NCI-H524 (cell line): ENCODE data around the gene TMEM141.
"Not testable (repeated sequence)": the region's sequence is repeated elsewhere in the genome, so short reads cannot be mapped to it uniquely, and the experiment has no call there.

Experiments
- DNase-seq, 2 experiments: peaks; one replicate each; lab custom pipeline; 2025; lab: John Stamatoyannopoulos, UW

TMEM141 gene

DNA sequence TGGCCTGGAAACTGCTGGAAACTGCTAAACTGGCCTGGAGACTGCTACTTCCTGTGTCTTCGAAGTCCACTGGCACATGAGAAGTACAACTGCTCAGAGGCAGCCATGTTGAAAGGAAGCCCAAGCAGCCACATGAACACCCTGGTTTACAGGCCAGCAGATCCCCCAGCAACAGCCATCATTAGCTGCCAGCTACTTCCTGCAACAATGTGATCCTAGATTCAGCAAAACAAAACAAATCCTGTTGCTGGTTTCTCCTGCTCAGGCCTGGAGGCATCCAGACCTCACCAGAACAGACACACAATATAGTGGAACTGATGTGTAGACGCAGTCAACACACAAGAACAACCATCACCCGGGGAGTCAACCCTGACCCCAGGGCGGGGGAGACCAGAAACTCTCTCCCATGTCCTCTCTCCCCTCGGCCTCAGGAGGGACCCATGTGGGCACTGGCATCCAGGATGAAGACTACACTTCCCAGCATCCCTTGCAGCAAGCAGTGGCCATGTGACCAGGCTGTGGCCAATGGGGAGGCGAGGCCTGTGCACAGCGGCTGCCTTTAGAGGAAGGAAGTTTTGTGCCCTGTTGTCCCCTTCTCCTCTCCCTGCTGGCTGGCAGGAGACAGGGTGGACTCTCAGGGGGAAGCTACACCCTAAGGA lies 17.6 kb upstream of the TMEM141 start:
- DNase-seq, result peak in 1 of 2 experiments; percentile 49

DNA sequence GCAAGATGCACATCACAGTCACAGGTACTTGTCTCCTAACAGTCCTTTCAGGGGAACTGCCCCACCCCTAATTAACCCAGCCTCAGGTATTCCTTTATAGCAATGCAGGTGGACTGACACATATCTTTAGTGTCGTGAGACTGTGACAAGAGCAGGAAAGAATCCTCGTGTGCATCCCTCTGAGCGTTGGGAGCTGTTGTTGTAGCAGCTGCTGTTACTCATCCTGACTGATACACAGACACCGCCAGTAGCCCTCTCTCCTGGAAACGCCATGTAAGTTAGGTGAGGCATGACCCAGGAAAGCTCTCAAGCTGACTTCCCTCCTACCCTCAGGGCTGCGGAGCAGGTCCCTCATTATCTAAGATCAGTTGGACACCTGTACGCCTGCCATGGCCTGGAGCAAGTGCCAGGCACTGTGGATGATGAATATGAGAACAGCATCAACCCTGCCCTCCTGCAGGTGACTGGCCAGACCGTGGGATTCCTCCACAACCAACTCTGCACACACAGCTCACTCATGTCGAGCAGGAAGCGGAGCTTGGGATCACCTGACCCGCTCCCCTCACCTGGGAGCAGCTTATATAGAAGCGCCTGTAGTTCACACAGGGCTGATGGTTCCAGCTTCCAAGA lies 16.6 kb upstream of the TMEM141 start:
- no peak for DNase-seq

DNA sequence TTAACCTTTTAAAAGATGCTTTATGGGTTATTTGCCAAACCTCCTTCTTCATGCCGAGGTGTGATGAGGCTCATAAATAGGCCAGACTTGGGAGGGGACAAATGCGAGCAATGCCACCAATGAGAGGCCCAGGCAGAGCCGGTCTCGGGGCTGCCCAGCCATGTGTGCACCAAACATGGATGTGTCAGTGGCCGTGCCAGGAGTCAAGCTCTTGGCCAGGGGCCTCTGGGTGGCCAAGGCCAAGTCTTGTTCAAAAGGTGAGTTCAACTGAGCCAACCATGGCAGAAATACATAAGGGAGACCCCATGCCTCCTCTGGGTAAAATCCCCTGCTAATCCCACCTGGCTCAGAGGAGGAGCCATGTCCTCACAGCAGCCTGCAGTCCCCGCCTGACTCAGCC lies 16.0 kb upstream of the TMEM141 start:
- no peak for DNase-seq

DNA sequence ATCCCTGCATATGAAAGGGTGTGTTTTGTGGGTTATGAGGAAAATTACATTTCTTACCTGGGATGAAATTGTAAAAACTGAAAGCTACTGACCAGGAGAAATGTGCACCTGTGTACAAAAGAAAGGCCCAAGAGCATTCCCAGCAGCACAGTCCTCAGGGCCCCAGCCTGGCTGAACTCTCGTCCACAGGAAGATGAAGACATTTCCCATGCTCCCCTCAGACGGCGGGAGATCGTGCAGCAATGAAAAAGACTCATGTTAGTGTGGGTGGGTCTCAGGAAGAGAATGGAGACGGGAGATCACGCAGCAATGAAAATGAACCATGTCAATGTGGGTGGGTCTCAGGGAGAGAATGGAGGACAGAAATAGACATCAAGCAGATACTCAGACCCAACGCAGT lies 14.2 kb upstream of the TMEM141 start:
- DNase-seq, result no peak

DNA sequence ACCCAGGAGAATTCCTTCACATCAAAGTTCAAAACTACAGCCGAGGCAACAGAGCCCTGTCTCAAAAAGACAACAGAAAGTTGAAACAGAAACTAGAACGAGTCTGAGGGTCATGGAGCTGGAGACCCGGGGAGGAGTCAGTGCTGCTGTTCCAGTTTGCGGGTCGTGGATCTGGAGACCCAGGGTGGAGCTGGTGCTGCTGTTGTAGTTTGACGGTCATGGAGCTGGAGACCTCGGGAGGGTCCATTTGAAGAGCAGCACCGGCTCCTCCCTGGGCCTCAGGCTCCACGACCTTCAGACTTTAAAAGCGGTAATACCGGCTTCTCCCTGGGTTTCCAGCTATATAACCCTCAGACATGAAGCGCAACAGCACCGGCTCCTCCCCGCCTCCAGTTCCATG lies 13.8 kb upstream of the TMEM141 start:
- no peak for DNase-seq

DNA sequence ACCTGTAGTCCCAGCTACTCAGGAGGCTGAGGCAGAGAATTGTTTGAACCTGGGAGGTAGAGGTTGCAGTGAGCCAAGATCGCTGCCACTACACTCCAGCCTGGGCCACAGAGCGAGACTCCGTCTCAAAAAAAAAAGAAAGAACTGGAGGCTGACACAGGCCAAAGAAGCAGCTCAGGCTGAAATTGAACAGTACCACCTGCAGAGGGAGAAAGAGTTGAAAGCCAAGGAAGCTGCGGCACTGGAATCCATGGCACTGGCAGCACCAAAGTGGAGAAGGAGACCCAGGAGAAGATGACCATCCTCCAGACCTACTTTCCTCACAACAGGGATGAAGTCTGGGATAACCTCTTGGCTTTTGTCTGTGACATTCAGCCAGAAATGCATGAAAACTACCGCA lies 11.3 kb upstream of the TMEM141 start:
- DNase-seq, result no peak

DNA sequence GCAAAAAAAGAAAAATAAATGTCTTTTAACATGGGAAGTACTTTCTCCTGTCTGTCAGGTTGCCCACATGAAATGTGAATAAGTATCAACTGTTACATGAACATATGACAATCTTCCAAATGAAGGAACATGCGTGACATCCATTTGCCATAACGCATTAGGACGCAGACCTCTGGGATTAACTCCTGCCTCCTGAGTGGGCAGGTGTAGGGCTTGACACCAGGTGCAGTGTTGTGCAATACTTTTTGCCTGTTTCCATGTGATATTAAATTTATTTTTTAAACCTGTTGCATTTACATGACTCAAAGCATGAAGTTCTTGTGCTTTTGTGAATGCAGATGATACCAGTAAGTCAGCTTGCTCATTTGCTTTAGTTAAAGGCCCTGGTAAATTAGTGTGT lies 8.7 kb upstream of the TMEM141 start:
- no peak for DNase-seq

DNA sequence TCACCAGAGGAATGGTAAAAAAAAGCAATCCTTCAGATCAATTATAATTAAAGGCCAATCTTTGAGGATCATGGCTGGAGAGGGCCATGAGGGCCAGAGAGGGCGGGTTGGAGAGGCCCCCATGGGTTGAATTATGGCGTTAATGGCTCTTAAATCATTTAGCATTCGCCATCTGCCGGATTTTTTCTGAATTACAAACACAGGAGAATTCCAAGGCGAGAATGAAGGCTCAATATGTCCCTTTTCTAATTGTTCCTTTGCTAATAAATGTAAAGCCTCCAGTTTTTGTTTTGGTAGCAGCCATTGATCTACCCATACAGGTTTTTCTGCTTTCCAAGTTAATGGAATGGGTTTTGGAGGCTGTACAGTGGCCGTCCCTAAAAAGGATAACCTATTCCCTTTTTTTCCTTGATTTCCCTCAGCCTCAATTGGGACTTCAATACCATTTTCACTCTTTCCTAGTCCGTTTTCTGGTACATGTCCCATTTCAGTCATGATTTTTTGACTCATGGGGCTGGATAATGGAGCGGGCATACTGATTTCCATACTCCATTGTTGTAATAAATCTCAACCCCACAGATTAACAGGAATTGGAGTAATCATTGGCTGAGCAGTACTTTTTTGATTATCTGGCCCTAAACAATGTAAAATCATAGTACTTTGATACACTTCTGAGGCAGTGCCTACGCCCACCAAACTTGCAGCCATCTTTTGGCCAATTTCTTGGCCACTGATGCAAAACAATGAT lies 6.7 kb upstream of the TMEM141 start:
- DNase-seq, result peak in 1 of 2 experiments; percentile 79

DNA sequence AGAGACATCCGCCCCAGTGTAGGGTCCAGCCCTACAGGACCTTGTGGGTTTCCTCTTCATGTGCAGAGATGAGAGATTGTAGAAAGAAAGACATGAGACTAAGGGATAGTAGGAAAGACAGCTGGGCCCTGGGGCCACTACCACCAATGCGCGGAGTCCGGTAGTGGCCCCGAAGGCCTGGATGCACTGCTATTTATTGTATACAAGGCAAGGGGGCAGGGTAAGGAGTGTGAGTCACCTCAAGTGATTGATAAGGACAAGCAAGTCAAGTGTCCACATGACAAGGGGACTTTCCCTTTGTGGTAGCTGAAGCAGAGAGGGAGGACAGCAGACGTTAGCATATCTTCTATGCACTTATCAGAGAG lies 6.2 kb upstream of the TMEM141 start:
- DNase-seq, result no peak

DNA sequence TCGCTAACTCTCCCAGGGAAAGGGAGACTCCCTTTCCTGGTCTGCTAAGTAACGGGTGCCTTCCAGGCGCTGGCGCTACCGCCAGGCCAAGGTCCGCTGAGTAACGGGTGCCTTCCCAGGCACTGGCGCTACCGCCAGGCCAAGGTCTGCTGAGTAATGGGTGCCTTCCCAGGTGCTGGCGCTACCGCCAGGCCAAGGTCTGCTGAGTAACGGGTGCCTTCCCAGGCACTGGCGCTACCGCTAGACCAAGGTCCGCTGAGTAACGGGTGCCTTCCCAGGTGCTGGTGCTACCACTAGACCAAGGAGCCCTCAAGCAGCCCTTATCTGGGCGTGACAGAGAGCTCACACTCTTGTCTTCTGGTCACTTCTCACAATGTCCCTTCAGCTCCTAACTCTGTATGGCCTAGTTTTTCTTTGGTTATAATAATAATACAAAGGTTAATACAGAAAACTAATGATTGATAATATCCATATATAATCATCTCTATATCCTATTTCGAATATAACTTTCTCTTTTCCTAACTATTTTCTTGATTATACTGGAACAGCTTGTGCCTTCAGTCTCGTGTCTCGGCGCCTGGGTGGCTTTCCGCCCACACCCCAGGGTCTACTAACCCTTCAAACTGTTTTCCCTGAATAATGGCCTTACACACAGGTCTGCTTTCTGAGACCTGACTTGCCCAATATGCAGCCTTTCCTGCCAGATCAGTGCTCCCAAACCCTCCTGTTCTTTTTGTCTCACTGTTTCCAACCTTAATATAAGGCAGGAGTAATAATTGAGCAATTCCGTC lies 5.4 kb upstream of the TMEM141 start:
- DNase-seq, result not testable (repeated sequence)

DNA sequence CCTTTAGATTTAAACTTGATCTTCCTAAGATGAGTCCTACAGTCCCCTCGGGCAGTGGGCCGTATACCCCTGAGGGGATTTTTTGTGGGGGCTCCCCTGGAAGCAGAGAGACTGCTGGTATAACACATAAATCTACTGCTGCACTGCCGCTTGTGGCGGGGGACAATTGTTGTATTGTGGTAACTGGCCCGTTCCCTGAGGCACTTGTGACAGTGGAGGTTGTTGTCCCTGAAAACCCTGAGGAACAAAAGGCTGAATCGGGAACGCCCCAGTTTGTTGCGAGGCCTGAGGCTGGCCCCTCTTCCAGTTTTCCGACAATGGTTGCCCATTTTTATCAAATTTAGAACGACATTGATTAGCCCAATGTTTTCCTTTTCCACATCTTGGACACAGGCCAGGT lies 4.7 kb upstream of the TMEM141 start:
- DNase-seq, result no peak

DNA sequence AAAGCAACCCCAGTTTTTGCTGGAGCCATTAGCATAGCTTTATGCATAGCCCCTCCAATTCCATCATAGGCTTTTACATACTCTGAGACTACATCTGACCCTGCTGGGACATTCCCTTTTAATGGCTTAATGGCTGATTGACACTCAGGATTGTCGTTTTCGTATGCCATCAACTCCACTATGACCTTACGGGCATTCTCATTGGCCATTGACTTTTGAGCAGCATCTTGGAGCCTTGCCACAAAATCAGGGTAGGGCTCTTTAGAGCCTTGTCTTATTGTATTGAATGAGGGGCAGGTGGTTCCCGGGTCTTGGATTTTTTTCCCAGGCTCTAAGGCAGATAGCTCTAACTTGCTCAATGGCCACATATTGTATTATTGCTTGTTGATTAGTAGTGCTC lies 4.2 kb upstream of the TMEM141 start:
- DNase-seq, result peak in 1 of 2 experiments; percentile 25

DNA sequence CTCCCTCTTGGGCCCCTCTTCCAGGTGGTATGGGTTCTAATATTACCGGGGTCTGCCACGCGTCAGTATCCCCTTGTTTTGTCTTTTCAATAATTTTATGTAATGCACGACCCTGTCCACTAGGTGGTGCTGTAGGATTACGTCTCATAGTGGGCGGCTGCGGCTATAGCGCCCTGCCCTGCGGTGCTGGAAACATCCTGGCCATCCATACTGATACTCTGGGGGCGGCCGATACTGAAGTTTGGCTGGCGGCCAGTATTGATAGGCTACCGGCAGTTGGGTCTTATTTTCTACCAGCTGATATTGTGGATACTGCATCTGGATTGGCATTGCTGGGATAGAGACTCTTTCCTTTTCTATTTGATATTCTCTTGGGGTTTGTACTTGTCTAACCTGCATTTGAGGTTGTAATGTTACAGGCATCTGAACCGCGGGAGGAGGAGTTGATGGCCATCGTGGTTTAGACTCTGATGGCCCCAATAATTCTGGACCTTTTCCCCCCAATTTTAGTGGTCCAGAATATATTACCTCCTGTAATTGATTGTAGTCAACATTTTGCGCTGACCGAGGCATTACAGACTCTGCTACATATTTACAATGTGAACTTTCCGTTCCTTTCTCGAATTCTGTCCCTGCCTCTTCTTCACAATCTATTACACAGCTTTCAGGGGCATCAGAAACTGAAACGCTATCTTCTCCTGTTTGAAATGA lies 3.3 kb upstream of the TMEM141 start:
- peak; percentile 78 to 86 for DNase-seq

DNA sequence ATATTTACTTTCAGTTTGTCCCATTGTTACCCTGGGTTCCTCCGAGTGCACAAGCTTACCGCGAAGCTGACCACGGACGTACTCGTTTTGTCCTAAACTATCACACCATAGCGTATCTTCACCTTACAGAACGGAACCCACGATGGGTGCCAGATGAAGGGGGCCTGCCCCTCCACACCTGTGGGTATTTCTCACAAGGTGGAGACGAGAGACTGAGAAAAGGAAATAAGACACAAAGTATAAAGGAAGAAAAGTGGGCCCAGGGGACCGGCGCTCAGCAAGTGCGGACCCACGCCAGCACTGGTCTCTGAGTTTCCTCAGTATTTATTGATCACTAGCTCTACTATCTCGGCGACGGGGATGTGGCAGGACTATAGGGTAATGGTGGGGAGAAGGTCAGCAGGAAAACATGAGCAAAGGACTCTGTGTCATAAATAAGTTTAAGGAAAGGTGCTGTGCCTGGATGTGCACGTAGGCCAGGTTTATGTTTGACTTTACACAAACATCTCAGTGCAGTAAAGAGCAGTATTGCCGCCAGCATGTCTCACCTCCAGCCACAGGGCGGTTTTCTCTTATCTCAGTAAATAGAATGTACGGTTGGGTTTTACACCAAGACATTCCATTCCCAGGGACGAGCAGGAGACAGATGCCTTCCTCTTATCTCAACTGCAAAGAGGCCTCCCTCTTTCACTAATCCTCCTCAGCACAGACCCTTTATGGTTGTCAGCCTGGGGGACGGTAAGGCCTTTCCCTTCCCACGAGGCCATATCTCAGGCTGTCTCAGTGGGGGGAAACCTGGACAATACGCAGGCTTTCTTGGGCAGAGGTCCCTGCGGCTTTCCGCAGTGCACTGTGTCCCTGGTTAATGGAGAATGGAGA lies 2.3 kb upstream of the TMEM141 start:
- DNase-seq, result peak; percentile 62 to 82

DNA sequence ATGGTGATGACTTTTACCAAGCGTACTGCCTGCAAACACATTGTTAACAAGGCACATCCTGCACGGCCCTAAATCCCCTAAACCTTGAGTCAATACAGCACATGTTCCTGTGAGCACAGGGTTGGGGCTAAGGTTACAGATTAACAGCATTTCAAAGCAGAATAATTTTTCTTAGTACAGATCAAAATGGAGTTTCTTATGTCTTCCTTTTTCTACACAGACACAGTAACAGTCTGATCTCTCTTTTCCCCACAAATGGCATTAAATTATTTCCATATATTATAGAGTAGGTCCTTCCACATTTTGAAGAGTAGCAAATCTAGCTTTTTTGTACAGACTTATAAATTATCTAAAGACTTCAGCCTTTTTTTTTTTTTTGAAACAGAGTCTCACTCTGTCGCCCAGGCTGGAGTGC lies 1.6 kb upstream of the TMEM141 start:
- DNase-seq, result peak in 1 of 2 experiments; percentile 82

DNA sequence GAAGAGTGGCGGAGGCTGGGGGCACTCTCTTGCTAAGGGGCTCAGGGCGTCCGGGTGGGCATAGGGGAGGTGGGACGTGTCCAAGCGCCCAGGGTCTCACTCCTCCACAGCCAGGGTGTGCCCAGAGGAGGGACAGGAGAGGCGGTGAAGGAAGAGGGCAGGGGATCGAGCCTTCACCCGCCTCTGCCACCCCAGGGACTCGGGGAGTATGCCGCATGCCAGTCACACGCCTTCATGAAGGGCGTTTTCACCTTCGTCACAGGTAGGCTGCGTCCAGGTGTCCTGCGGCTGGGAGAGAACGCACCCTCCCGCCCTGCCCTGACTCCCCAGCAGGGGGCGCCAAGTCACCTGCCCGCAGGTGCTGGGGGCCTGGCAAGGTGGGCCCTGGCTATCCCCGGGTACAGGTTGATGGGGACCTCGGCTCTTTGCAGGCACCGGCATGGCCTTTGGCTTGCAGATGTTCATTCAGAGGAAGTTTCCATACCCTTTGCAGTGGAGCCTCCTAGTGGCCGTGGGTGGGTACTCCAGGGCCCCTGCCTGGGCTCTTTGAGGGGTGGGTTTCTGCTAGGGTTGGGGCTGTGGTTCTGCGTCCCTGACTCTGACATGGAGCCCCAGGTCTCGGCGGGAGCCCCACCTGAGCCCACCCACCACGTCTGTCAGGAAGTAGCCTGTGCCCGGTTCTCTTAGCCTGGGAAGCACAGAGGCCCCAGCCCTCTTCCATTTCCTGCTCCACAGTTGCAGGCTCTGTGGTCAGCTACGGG lies 552 bp downstream of the TMEM141 start:
- peak in 1 of 2 experiments; percentile 63 for DNase-seq

DNA sequence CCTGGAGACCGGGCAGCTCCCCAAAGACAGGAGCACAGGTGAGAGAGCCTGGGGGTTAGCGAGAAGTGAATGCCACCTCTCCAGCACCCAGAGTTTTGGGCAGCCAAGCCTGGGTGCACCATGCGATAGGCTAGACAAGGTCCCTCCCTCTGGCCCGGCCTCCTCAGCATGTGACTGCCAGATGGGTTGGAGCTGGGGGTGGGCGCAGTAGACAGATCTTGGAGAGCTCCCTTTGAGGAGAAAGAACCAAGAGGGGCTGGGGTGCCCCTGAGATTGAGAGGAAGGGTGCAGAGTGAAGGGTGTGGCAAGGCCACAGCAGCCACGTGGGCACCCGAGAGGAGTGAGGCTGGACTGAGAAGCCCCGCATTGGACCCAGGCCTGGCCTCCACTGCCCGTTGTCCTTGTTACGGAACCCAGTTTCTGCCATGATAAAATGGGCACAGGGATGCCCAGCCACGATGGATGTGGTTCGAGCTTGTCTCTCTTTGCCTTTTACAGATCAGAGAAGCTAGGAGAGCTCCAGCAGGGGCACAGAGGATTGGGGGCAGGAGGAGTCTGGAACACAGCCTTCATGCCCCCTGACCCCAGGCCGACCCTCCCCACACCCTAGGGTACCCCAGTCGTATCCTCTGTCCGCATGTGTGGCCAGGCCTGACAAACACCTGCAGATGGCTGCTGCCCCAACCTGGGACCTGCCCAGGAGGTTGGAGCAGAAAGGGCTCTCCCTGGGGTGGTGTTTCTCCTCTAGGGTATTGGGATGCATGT lies 1.4 kb downstream of the TMEM141 start:
- DNase-seq, result no peak

DNA sequence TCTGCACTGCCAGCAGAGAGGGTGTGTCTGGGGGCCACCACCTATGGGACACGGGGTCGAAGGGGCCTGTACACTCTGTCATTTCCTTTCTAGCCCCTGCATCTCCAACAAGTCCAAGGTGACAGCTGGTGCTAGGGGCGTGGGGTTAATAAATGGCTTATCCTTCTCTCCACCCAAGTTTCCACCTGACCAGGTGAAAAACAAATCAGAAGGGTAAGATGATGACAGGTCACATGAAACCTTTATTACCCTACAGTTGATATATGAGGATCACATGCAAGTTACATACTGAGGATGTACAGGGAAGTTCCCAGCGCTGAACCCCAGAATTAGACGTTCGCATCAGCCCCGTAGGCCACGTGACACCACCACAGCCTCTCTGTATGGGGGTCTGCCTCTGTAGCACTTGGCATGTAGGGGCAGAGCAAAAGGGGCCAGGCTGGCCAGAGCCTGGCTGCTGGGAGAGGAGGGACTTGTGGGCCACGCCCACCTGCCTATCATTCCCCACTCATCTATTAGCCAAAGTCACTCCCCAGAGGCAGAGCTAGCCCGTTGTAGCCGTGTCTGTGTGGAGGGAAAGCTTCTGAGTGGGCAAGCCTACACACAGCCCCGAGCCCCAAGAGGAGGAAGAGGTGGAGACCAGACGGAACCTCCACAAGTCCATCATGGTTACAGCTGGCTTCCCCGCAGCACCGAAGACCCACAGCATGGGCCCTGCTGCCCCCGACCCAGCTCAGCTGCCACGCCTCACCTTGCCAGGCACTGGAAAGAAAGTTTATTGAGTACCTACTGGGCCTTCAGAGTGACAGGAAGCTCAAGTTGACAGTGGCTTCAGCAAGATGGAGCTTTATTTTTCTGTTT lies 2.2 kb downstream of the TMEM141 start:
- peak in 1 of 2 experiments; percentile 30 for DNase-seq
